GM18519 (cell line): ENCODE data around the gene NUMBL.
"Not testable (repeated sequence)": the region's sequence is repeated elsewhere in the genome, so short reads cannot be mapped to it uniquely, and the experiment has no call there.

Experiments used
- ATAC-seq: cut with Tn5 transposase; IDR thresholded peaks from one replicate; pipeline ENCODE4 v1.9.1; 2021; ENCODE audit warnings: mild to moderate bottlenecking, moderate library complexity; ENCODE audit not compliant: unreplicated experiment, low FRiP score

The NUMBL gene

GRCh38 chr19:40638327-40638726, 52.1 kb downstream of the NUMBL start:
- no peak for ATAC-seq

GRCh38 chr19:40633207-40633606, 57.2 kb downstream of the NUMBL start:
- no peak for ATAC-seq

- no peak for ATAC-seq
Observed at GRCh38 chr19:40632311-40633036, 58.0 kb downstream of the NUMBL start.

GRCh38 chr19:40630571-40631160, 59.8 kb downstream of the NUMBL start:
- no peak for ATAC-seq

GRCh38 chr19:40629346-40629745, 61.1 kb downstream of the NUMBL start:
- no peak for ATAC-seq

- no peak for ATAC-seq
Observed at GRCh38 chr19:40627486-40628279, 62.8 kb downstream of the NUMBL start.

- no peak for ATAC-seq
Observed at GRCh38 chr19:40626918-40627317, 63.5 kb downstream of the NUMBL start.

GRCh38 chr19:40625406-40626120, 64.9 kb downstream of the NUMBL start:
- no peak for ATAC-seq

GRCh38 chr19:40624369-40625153, 65.9 kb downstream of the NUMBL start:
- ATAC-seq = not testable (repeated sequence)

- ATAC-seq = no peak
Observed at GRCh38 chr19:40623403-40624251, 66.8 kb downstream of the NUMBL start.

- ATAC-seq = no peak
Observed at GRCh38 chr19:40622773-40623075, 67.7 kb downstream of the NUMBL start.

- no peak for ATAC-seq
Observed at GRCh38 chr19:40621966-40622772, 68.3 kb downstream of the NUMBL start.

- no peak for ATAC-seq
Observed at GRCh38 chr19:40621283-40621682, 69.2 kb downstream of the NUMBL start.

GRCh38 chr19:40620161-40620485, 70.3 kb downstream of the NUMBL start:
- ATAC-seq = no peak

GRCh38 chr19:40619333-40620160, 70.9 kb downstream of the NUMBL start:
- no peak for ATAC-seq

GRCh38 chr19:40617961-40618360, 72.5 kb downstream of the NUMBL start:
- ATAC-seq = no peak

- no peak for ATAC-seq
Observed at GRCh38 chr19:40616941-40617340, 73.5 kb downstream of the NUMBL start.

GRCh38 chr19:40616178-40616577, 74.3 kb downstream of the NUMBL start:
- no peak for ATAC-seq
